Measurements from ENCODE around the gene CASQ1. TPM values are rescaled to one million over a fixed set of nuclear protein-coding genes. Genes with fewer than 3 reads are reported as not detected.

Gene CASQ1
- total and polyA plus RNA-seq, 2 of the 13 experiments (the other 11 are each of a cell fraction or from before 2014, with no cell fraction given): 0.09 to 0.20 TPM

GRCh38 chr1:160144921-160145320, 45.5 kb upstream of the CASQ1 start:
- POLR2A ChIA-PET: no interaction called here
- H3K27ac ChIP-seq (ENCODE audit: extremely low read length, insufficient read depth, low read length): no peak overlapping the region
- no peak for FAIRE-seq
- BruUV-seq (replicated peaks): no TSS peak
- 52% methylated on average over 4 of the region's 4 CpGs for WGBS (ENCODE audit: low lambda C conversion rate)
- H2AFZ ChIP-seq (ENCODE audit: low read length): no peak overlapping the region
- in situ Hi-C loops (cut with HindIII; ENCODE audit: extremely low pct_ligation_motif_present, low pct_unique_long_range_greater_than_20kb): no loop called here
- intact Hi-C loops (cut with micrococcal nuclease; ENCODE audit: unreplicated experiment): no loop called here
- TF ChIP-seq ZNF350 (CRISPR knock-in tag; IDR thresholded peaks at IDR 0.05; ENCODE audit: borderline replicate concordance, low read depth) (no peak), MLX (CRISPR knock-in tag; IDR thresholded peaks at IDR 0.05) (no peak), MAFK (conservative IDR thresholded peaks at IDR 0.05 in 1 of 2, IDR thresholded peaks at IDR 0.05 in 1 of 2; ENCODE audit: low read length in 2 of 2) (no peak), STAG1 (CRISPR knock-in tag; IDR thresholded peaks at IDR 0.05) (no peak), DNMT3B (CRISPR knock-in tag; conservative IDR thresholded peaks at IDR 0.05) (no peak), ZNF510 (CRISPR knock-in tag; IDR thresholded peaks at IDR 0.05; ENCODE audit: low read depth) (no peak), DNMT1 (CRISPR knock-in tag; IDR thresholded peaks at IDR 0.05) (no peak), ZNF567 (CRISPR knock-in tag; IDR thresholded peaks at IDR 0.05; ENCODE audit: borderline replicate concordance) (no peak), YEATS2 (CRISPR knock-in tag; IDR thresholded peaks at IDR 0.05; ENCODE audit: borderline replicate concordance) (no peak), FOSL2 (CRISPR knock-in tag; IDR thresholded peaks at IDR 0.05) (no peak), ZNF180 (CRISPR knock-in tag; IDR thresholded peaks at IDR 0.05; ENCODE audit: borderline replicate concordance, low read depth) (no peak), HNRNPL (IDR thresholded peaks at IDR 0.05; ENCODE audit: low read depth, low read length) (no peak), HNF4G (IDR thresholded peaks at IDR 0.05; ENCODE audit: borderline replicate concordance, low read depth, low read length) (no peak), HNF4G (CRISPR knock-in tag; IDR thresholded peaks at IDR 0.05; ENCODE audit: borderline replicate concordance, low read depth) (no peak), FOXC1 (CRISPR knock-in tag; IDR thresholded peaks at IDR 0.05; ENCODE audit: borderline replicate concordance) (no peak), ASH2L (IDR thresholded peaks at IDR 0.05; ENCODE audit: insufficient read length, low read depth, low read length) (no peak), HMG20B (CRISPR knock-in tag; conservative IDR thresholded peaks at IDR 0.05) (no peak)
- TF ChIP-seq, protein P1, sequence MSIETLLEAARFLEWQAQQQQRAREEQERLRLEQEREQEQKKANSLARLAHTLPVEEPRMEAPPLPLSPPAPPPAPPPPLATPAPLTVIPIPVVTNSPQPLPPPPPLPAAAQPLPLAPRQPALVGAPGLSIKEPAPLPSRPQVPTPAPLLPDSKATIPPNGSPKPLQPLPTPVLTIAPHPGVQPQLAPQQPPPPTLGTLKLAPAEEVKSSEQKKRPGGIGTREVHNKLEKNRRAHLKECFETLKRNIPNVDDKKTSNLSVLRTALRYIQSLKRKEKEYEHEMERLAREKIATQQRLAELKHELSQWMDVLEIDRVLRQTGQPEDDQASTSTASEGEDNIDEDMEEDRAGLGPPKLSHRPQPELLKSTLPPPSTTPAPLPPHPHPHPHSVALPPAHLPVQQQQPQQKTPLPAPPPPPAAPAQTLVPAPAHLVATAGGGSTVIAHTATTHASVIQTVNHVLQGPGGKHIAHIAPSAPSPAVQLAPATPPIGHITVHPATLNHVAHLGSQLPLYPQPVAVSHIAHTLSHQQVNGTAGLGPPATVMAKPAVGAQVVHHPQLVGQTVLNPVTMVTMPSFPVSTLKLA (IDR thresholded peaks at IDR 0.05): no peak
- TF ChIP-seq, protein P2, sequence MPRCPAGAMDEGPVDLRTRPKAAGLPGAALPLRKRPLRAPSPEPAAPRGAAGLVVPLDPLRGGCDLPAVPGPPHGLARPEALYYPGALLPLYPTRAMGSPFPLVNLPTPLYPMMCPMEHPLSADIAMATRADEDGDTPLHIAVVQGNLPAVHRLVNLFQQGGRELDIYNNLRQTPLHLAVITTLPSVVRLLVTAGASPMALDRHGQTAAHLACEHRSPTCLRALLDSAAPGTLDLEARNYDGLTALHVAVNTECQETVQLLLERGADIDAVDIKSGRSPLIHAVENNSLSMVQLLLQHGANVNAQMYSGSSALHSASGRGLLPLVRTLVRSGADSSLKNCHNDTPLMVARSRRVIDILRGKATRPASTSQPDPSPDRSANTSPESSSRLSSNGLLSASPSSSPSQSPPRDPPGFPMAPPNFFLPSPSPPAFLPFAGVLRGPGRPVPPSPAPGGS (CRISPR knock-in tag; IDR thresholded peaks at IDR 0.05): no peak
- no peaks in the 10 kb centered on the region for H3K9me3 ChIP-seq (ENCODE audit: low read length)
- peaks cover 0 to 4% of the 10 kb centered on the region in 2 experiments; a peak in 2 of 5 replicates for H3K27me3 ChIP-seq (ENCODE audit: control insufficient read depth in 1 of 2, insufficient read depth in 2 of 2, low read length in 2 of 2)
- H3K4me2 ChIP-seq (ENCODE audit: low read depth, low read length): no peak overlapping the region
- CTCF ChIA-PET (ENCODE audit: low intra/inter-chr PET ratio, low total read pairs): no interaction called here
- no peaks in the 10 kb centered on the region for H3K79me2 ChIP-seq (ENCODE audit: insufficient read depth, low read length)
- H3K4me1 ChIP-seq (ENCODE audit: insufficient read depth, low read length): peaks cover 25% of the 10 kb centered on the region
- H3K36me3 ChIP-seq (replicated peaks in 1 of 2; ENCODE audit: control insufficient read depth in 1 of 2, insufficient read depth in 2 of 2, low read length in 2 of 2): no peaks in the 10 kb centered on the region
- no peak for DNase-seq (ENCODE audit: low spot score)
- no peak for ATAC-seq
- H3K4me3 ChIP-seq (replicated peaks in 1 of 3; ENCODE audit: insufficient read depth in 1 of 3, low read depth in 2 of 3, low read length in 3 of 3): no peak overlapping the region
- H3K9ac ChIP-seq (ENCODE audit: insufficient read depth, low read depth, low read length): no peak overlapping the region
- no peaks in the 10 kb centered on the region for H4K20me1 ChIP-seq (ENCODE audit: insufficient read depth, low read length)

Data from HepG2 (cell line).